ENCODE data around the gene TOX2. TPM values are rescaled to one million over a fixed set of nuclear protein-coding genes. Genes with fewer than 3 reads are reported as not detected.

TOX2 gene
- total RNA-seq, 1 donor, result 1.1 TPM

DNA sequence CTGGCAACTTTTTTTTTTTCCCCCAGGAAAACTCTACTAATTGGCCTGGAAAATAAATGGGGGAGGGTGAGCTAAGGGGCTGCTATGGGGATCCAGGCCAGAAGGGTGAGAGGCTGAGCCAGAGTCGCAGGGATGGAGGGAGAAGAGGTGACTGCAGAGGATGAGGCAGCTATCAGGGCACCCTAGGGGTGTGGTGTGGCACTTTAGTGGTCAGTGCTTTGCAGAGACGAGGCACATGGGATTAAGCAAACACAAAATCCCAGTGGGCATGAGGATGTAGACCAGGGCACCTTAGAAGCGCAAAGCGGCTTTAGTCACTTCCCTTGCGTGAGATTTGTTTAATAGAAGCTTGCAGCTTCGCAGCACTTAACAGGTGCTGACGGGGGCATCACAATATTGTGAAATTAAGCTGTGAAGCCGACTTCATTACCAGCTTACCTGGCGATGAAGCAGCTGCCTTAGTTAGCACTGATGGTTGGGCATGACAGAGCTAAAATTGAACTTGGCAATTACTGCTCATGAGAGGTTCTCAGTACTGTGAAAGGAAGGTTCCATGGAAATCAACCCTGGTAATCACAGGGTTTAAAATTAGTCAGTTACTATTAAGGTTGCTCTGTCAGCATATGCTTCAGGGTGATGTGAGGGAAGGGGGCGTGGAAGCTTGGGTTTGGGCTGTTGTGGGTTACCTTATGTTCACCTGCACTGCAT is 26.0 kb downstream of the TOX2 start:
- Histone ChIP-seq H3K27me3 (ENCODE audit: insufficient read depth, low read length) (no peaks in the 10 kb centered on the region), H2AFZ (ENCODE audit: low read length) (no peak overlapping the region), H3K36me3 (ENCODE audit: insufficient read depth, low read length) (no peaks in the 10 kb centered on the region), H3K4me3 (ENCODE audit: insufficient read depth, low read length) (no peak overlapping the region), H3K9me3 (ENCODE audit: low read depth, low read length) (no peaks in the 10 kb centered on the region), H3K4me1 (ENCODE audit: insufficient read depth, low read length) (peaks cover 51% of the 10 kb centered on the region), H3K27ac (ENCODE audit: low read depth, low read length) (no peak overlapping the region), H3K79me2 (ENCODE audit: insufficient read depth, low read length) (no peaks in the 10 kb centered on the region), H3K4me2 (ENCODE audit: insufficient read depth, low read length) (no peak overlapping the region), H4K20me1 (ENCODE audit: insufficient read depth, low read length) (peaks cover 3% of the 10 kb centered on the region)
- no peak for DNase-seq (ENCODE audit: insufficient read length, low spot score, missing footprints)
- TF ChIP-seq, protein P1, sequence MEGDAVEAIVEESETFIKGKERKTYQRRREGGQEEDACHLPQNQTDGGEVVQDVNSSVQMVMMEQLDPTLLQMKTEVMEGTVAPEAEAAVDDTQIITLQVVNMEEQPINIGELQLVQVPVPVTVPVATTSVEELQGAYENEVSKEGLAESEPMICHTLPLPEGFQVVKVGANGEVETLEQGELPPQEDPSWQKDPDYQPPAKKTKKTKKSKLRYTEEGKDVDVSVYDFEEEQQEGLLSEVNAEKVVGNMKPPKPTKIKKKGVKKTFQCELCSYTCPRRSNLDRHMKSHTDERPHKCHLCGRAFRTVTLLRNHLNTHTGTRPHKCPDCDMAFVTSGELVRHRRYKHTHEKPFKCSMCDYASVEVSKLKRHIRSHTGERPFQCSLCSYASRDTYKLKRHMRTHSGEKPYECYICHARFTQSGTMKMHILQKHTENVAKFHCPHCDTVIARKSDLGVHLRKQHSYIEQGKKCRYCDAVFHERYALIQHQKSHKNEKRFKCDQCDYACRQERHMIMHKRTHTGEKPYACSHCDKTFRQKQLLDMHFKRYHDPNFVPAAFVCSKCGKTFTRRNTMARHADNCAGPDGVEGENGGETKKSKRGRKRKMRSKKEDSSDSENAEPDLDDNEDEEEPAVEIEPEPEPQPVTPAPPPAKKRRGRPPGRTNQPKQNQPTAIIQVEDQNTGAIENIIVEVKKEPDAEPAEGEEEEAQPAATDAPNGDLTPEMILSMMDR (IDR thresholded peaks at IDR 0.05; ENCODE audit: extremely low read depth, low read depth, low read length), result no peak

DNA sequence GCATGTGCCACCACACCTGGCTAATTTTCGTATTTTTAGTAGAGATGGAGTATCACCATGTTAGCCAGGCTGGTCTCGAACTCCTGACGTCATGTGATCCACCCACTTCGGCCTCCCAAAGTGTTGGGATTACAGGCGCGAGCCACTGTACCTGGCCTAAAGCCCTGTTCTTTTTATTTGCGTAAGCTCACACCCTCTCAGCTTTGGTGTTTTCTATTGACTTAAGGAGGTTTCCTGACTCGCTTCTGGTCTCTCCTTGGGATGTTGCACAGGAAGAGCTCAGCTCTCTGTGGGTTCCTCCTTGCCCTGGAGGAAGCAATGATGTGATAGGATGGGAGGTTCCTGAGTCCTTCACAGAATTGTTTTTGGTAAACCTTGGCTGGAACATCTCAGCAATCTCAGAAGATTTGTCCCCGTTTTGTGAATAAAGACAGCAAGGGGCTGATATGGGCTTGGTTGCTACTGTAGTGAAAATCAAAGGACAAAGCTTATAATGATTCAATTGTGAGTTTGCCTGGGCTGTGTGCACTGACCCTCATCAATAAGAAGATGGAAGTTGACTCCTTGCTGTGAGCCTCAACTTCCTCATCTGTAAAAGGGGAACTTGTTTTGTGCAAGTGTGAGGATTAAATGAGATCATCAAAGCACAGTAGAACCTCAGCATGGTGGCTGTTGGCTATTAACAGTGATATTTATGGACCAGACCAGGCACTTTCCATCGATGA is 27.0 kb downstream of the TOX2 start:
- H2AFZ ChIP-seq (ENCODE audit: low read length), result no peak overlapping the region
- H3K36me3 ChIP-seq (ENCODE audit: insufficient read depth, low read length), result no peaks in the 10 kb centered on the region
- no peaks in the 10 kb centered on the region for H3K9me3 ChIP-seq (ENCODE audit: low read depth, low read length)
- H3K4me3 ChIP-seq (ENCODE audit: insufficient read depth, low read length), result no peak overlapping the region
- H4K20me1 ChIP-seq (ENCODE audit: insufficient read depth, low read length), result peaks cover 3% of the 10 kb centered on the region
- DNase-seq (ENCODE audit: insufficient read length, low spot score, missing footprints), result no peak
- TF ChIP-seq, protein P1 (IDR thresholded peaks at IDR 0.05; ENCODE audit: extremely low read depth, low read depth, low read length), result no peak
- H3K4me2 ChIP-seq (ENCODE audit: insufficient read depth, low read length), result no peak overlapping the region
- H3K27me3 ChIP-seq (ENCODE audit: insufficient read depth, low read length), result no peaks in the 10 kb centered on the region
- no peaks in the 10 kb centered on the region for H3K79me2 ChIP-seq (ENCODE audit: insufficient read depth, low read length)
- H3K4me1 ChIP-seq (ENCODE audit: insufficient read depth, low read length), result peaks cover 51% of the 10 kb centered on the region
- H3K27ac ChIP-seq (ENCODE audit: low read depth, low read length), result peak overlapping the region; percentile 37

DNA sequence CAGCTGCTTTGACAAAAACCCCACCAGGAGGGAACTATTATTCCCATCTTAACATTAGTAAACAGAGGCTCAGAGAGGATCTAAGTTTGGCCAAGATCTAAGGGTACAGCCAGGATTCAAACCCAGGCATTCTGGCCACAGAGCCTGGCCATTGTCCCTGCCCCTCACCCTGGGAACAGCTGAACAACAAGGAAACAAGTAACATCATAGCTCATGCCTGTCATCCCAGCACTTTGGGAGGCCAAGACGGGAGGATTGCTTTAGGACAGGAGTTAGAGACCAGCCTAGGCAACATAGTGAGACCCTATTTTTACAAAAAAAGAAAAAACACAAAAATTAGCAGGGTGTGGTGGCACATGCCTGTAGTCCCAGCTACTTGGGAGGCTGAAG is 27.5 kb downstream of the TOX2 start:
- H3K79me2 ChIP-seq (ENCODE audit: insufficient read depth, low read length), result no peaks in the 10 kb centered on the region
- peak overlapping the region; percentile 37 for H3K27ac ChIP-seq (ENCODE audit: low read depth, low read length)
- peak overlapping the region; percentile 58 for H3K4me2 ChIP-seq (ENCODE audit: insufficient read depth, low read length)
- peak overlapping the region; percentile 24 for H2AFZ ChIP-seq (ENCODE audit: low read length)
- no peaks in the 10 kb centered on the region for H3K9me3 ChIP-seq (ENCODE audit: low read depth, low read length)
- DNase-seq (ENCODE audit: insufficient read length, low spot score, missing footprints), result no peak
- H3K36me3 ChIP-seq (ENCODE audit: insufficient read depth, low read length), result no peaks in the 10 kb centered on the region
- no peaks in the 10 kb centered on the region for H3K27me3 ChIP-seq (ENCODE audit: insufficient read depth, low read length)
- peaks cover 3% of the 10 kb centered on the region for H4K20me1 ChIP-seq (ENCODE audit: insufficient read depth, low read length)
- TF ChIP-seq, protein P1 (IDR thresholded peaks at IDR 0.05; ENCODE audit: extremely low read depth, low read depth, low read length), result no peak
- no peak overlapping the region for H3K4me3 ChIP-seq (ENCODE audit: insufficient read depth, low read length)
- peaks cover 48% of the 10 kb centered on the region for H3K4me1 ChIP-seq (ENCODE audit: insufficient read depth, low read length)

DNA sequence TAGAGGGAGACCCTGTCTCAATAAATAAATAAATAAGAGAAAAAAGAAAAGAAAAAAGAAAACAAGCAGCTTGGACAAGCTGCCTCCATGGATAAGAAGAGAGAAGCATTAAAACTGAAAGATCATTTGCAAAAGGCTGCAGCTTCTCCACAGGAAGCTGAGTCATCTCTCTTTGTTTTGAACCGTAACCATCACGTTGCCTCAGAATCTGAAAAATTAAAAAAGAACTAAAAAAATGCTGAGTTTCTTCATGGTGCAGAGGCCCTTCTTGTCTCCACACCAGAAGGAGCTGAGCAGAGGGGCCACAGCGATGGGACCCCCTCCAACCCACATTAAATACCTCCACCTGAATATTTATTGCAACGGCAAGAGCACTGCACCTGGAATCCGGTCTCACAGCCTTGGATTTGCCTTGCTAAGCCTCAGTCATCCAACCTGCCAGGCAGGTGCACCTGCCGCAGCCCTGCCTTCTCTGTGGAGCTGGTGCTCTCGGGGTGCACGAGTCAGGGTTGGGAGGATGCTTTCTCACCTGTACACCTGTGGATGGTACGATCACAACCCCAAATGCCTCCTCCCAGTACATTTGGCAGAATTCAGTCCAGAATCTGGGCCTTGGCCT is 28.1 kb downstream of the TOX2 start:
- Histone ChIP-seq H3K9me3 (ENCODE audit: low read depth, low read length) (no peaks in the 10 kb centered on the region), H3K4me3 (ENCODE audit: insufficient read depth, low read length) (no peak overlapping the region), H3K27ac (ENCODE audit: low read depth, low read length) (peak overlapping the region; percentile 37), H3K4me2 (ENCODE audit: insufficient read depth, low read length) (peak overlapping the region; percentile 58), H2AFZ (ENCODE audit: low read length) (no peak overlapping the region), H3K36me3 (ENCODE audit: insufficient read depth, low read length) (no peaks in the 10 kb centered on the region), H3K27me3 (ENCODE audit: insufficient read depth, low read length) (no peaks in the 10 kb centered on the region), H3K4me1 (ENCODE audit: insufficient read depth, low read length) (peaks cover 42% of the 10 kb centered on the region), H3K79me2 (ENCODE audit: insufficient read depth, low read length) (no peaks in the 10 kb centered on the region), H4K20me1 (ENCODE audit: insufficient read depth, low read length) (peaks cover 3% of the 10 kb centered on the region)
- TF ChIP-seq, protein P1 (IDR thresholded peaks at IDR 0.05; ENCODE audit: extremely low read depth, low read depth, low read length), result no peak
- DNase-seq (ENCODE audit: insufficient read length, low spot score, missing footprints), result peak; percentile 92
